HS-27A (cell line): Measurements from ENCODE around the gene SPATA31C1.
"Not testable (repeated sequence)": the region's sequence is repeated elsewhere in the genome, so short reads cannot be mapped to it uniquely, and the experiment has no call there.

Experiments used
- DNase-seq: peaks from one replicate; pipeline ENCODE4 v3.0.0-alpha.2; 2012; ENCODE audit warnings: low read depth, missing footprints

The SPATA31C1 gene

GRCh38 chr9:87917662-87918061 is at the start of gene SPATA31C1:
TSS of gene SPATA31C1 (plus strand) at chr9:87917962.
- not testable (repeated sequence) for DNase-seq

- DNase-seq: no peak
Measured at GRCh38 chr9:87868175-87868574, 49.6 kb upstream of the SPATA31C1 start.

GRCh38 chr9:87868635-87869034 is 49.1 kb upstream of the SPATA31C1 start:
- DNase-seq: no peak

GRCh38 chr9:87869082-87869481 is 48.7 kb upstream of the SPATA31C1 start:
- no peak for DNase-seq

GRCh38 chr9:87871425-87872078 is 46.2 kb upstream of the SPATA31C1 start:
- DNase-seq: no peak

- DNase-seq: no peak
Measured at GRCh38 chr9:87872079-87872624, 45.6 kb upstream of the SPATA31C1 start.

GRCh38 chr9:87873607-87874303 is 44.0 kb upstream of the SPATA31C1 start:
- DNase-seq: no peak

- DNase-seq: no peak
Measured at GRCh38 chr9:87874304-87874623, 43.5 kb upstream of the SPATA31C1 start.

- DNase-seq: no peak
Measured at GRCh38 chr9:87875060-87875459, 42.7 kb upstream of the SPATA31C1 start.

- no peak for DNase-seq
Measured at GRCh38 chr9:87875831-87876545, 41.8 kb upstream of the SPATA31C1 start.

- DNase-seq: no peak
Measured at GRCh38 chr9:87876708-87877107, 41.1 kb upstream of the SPATA31C1 start.

GRCh38 chr9:87878989-87879511 is 38.7 kb upstream of the SPATA31C1 start:
- no peak for DNase-seq

- DNase-seq: no peak
Measured at GRCh38 chr9:87880116-87880515, 37.6 kb upstream of the SPATA31C1 start.

GRCh38 chr9:87880683-87881082 is 37.1 kb upstream of the SPATA31C1 start:
- DNase-seq: no peak

- DNase-seq: no peak
Measured at GRCh38 chr9:87882627-87883026, 35.1 kb upstream of the SPATA31C1 start, which contains the start of gene SPATA31E1. TSS of gene SPATA31E1 (plus strand) at chr9:87882877. CDS start at chr9:87882892, 15 bp downstream.

- no peak for DNase-seq
Measured at GRCh38 chr9:87883274-87883673, 34.5 kb upstream of the SPATA31C1 start.

GRCh38 chr9:87883990-87884389 is 33.8 kb upstream of the SPATA31C1 start:
- DNase-seq: no peak

GRCh38 chr9:87884578-87885459 is 32.9 kb upstream of the SPATA31C1 start:
- no peak for DNase-seq

- DNase-seq: no peak
Measured at GRCh38 chr9:87885484-87886189, 32.1 kb upstream of the SPATA31C1 start.

GRCh38 chr9:87886210-87886932 is 31.4 kb upstream of the SPATA31C1 start:
- no peak for DNase-seq
